Thyroid gland (tissue), 4 donors: ENCODE data around the gene PCGF1. TPM values are rescaled to one million over a fixed set of nuclear protein-coding genes. Genes with fewer than 3 reads are reported as not detected.
A peak's percentile ranks its signal among the peaks of the same experiment; 100 is the strongest.

Experiments
- DNase-seq, 2 donors: peaks; one replicate each; pipeline ENCODE4 v3.0.0-alpha.2; 2019
- H3K27ac ChIP-seq, 3 donors: fragments of 200-600 bp; sonication (generic); 1 replicate in 2 of 3; 2 replicates in 1 of 3; pipeline ENCODE4 v1.5.1; 2016 to 2019; ENCODE audit warnings: mild to moderate bottlenecking in 1 of 3, moderate library complexity in 1 of 3
- H3K27me3 ChIP-seq: fragments of 200-600 bp; sonication (generic); one replicate; pipeline ENCODE4 v1.5.1; 2019
- H3K36me3 ChIP-seq, 2 donors: fragments of 200-600 bp; sonication (generic); one replicate each; pipeline ENCODE4 v1.5.1; 2016 to 2019
- H3K4me1 ChIP-seq, 2 donors: fragments of 200-600 bp; sonication (generic); one replicate each; pipeline ENCODE4 v1.5.1; 2017 to 2019
- H3K4me3 ChIP-seq, 3 donors: fragments of 200-600 bp; sonication (generic); replicated peaks in 1 of 3; 1 replicate in 2 of 3; 2 replicates in 1 of 3; pipeline ENCODE4 v1.5.1; 2016; ENCODE audit warnings: mild to moderate bottlenecking in 1 of 3
- H3K9me3 ChIP-seq: fragments of 200-600 bp; sonication (generic); one replicate; pipeline ENCODE4 v1.5.1; 2017
- POLR2A ChIP-seq, 2 donors: fragments of 450-650 bp; IDR thresholded peaks; one replicate each; pipeline ENCODE4 v1.6.1; 2017; ENCODE audit warnings: antibody characterized with exemption in 2 of 2, mild to moderate bottlenecking in 2 of 2, moderate library complexity in 1 of 2
- WGBS, 2 donors: methylation state at CpG; one replicate each; pipeline ENCODE4 v1.1.5; 2017; 5-methylcytosine and 5-hydroxymethylcytosine counted together
- intact Hi-C: fragments of 100-400 bp; cut with DNase I; formaldehyde crosslinking; loops from one replicate; pipeline ENCODE4 v1.15.1; 2023
- total RNA-seq, 4 donors: library from RNA; depleted of rRNA; stranded (reverse); fragments of >200 nt; gene quantifications; one replicate each; pipeline ENCODE4 v1.2.3, GENCODE V29; 2016
- TF ChIP-seq, protein P1 (sequence below), 6 experiments: fragments of 200-600 bp in 3 of 6; fragments of 450-650 bp in 3 of 6; sonication (generic) in 3 of 6; IDR thresholded peaks; one replicate each; pipeline ENCODE4 v1.5.1; 2016 to 2019; ENCODE audit warnings: antibody characterized with exemption in 6 of 6, mild to moderate bottlenecking in 2 of 6, inconsistent platforms in 1 of 6, moderate library complexity in 1 of 6

Gene PCGF1
- total RNA-seq, 4 donors from 2014 or later, result 11.0 to 25.9 (median 17.1) TPM

DNA sequence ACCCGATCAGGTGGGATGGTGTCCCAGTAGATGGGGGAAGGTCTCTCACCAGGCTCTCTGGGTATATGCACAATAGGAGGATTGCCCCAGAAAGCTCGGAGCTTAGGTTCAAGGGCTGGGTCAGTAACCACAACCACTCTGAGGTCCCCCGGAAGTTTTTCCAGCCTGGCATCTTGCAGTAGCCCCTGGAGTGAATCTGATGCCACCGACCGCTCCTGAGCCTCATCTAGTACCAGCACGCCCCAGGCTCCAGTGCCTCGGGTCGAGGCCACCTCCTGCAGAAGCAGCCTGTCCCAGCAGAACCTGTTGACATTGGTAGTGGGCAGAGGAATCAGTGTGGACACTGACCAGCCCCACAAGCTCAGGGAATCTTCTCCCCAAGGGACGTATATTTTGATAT, 16.5 kb upstream of the PCGF1 start:
- TF ChIP-seq POLR2A (IDR thresholded peaks at IDR 0.05), result no peak
- TF ChIP-seq, protein P1, sequence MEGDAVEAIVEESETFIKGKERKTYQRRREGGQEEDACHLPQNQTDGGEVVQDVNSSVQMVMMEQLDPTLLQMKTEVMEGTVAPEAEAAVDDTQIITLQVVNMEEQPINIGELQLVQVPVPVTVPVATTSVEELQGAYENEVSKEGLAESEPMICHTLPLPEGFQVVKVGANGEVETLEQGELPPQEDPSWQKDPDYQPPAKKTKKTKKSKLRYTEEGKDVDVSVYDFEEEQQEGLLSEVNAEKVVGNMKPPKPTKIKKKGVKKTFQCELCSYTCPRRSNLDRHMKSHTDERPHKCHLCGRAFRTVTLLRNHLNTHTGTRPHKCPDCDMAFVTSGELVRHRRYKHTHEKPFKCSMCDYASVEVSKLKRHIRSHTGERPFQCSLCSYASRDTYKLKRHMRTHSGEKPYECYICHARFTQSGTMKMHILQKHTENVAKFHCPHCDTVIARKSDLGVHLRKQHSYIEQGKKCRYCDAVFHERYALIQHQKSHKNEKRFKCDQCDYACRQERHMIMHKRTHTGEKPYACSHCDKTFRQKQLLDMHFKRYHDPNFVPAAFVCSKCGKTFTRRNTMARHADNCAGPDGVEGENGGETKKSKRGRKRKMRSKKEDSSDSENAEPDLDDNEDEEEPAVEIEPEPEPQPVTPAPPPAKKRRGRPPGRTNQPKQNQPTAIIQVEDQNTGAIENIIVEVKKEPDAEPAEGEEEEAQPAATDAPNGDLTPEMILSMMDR (IDR thresholded peaks at IDR 0.05), result no peak
- H3K9me3 ChIP-seq, result no peaks in the 10 kb centered on the region
- no peak overlapping the region for H3K4me3 ChIP-seq
- 78 to 95% methylated on average over 4 to 9 of the region's 9 CpGs for WGBS, 2 donors
- no peak overlapping the region for H3K27ac ChIP-seq
- H3K36me3 ChIP-seq, result peaks cover 15 to 23% of the 10 kb centered on the region in 2 donors
- no peak for DNase-seq
- peaks cover 10% of the 10 kb centered on the region in 2 donors for H3K4me1 ChIP-seq
- H3K27me3 ChIP-seq, result no peaks in the 10 kb centered on the region
- intact Hi-C loops, result loop anchor here (10.0 kb wide), 1 partner anchor 61 kb away; no protein-coding TSS in a partner anchor

DNA sequence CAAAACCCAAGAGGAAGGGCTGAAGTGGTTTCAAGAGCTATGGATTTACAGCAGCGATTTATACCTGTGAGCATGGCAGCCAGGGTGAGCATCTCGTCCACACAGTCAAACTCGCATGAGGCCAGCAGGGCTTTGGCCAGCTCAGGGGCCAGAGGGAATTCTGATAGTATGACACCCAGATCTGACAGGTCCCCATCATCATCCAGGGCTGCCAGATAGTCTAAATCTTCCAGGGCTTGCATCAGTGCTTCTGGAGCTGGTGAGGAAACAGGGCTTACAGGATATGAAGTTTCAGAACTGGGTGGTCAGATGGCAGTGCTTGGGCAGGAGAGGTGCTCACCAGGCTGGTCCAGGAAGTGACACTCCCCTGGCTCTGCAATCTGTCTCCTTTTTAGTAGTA, 15.0 kb upstream of the PCGF1 start:
- peaks cover 13 to 19% of the 10 kb centered on the region in 2 donors for H3K36me3 ChIP-seq
- no peak for TF ChIP-seq POLR2A (IDR thresholded peaks at IDR 0.05)
- TF ChIP-seq, protein P1 (IDR thresholded peaks at IDR 0.05), result no peak
- H3K4me3 ChIP-seq, result no peak overlapping the region
- peaks cover under 1% of the 10 kb centered on the region for H3K27me3 ChIP-seq
- intact Hi-C loops, result loop anchor here (10.0 kb wide), 1 partner anchor 62 kb away; no protein-coding TSS in a partner anchor
- DNase-seq, result no peak
- no peaks in the 10 kb centered on the region for H3K9me3 ChIP-seq
- 61 to 83% methylated on average over 3 of the region's 3 CpGs for WGBS, 2 donors
- no peaks in the 10 kb centered on the region for H3K4me1 ChIP-seq
- H3K27ac ChIP-seq, result no peak overlapping the region

DNA sequence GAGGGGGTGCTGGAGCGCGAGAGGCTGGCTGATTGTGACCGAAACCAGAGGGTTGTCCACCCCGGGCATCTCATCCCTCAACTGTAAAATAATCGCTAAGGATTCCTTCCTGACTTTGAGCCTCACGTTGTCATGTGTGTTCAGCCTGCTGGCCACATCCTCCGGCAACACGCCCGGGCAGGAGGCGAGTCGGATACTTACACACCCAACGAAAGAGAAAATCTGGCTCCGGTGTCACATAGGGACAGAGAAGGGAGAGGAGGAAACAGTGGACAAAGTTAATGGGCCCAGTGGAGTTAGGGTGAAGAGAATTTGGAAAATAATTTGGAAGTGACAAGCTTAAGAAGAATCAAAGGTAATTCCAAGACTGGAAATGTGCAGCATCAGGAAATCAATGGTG, 9.2 kb upstream of the PCGF1 start:
- H3K4me3 ChIP-seq, result no peak overlapping the region
- no peak for DNase-seq
- intact Hi-C loops, result no loop called here
- H3K9me3 ChIP-seq, result no peaks in the 10 kb centered on the region
- no peaks in the 10 kb centered on the region for H3K36me3 ChIP-seq
- peaks cover 50% of the 10 kb centered on the region for H3K27me3 ChIP-seq
- 63 to 64% methylated on average over 13 of the region's 13 CpGs for WGBS, 2 donors
- peaks cover 7 to 26% of the 10 kb centered on the region in 2 donors for H3K4me1 ChIP-seq
- H3K27ac ChIP-seq, result no peak overlapping the region
- TF ChIP-seq POLR2A (IDR thresholded peaks at IDR 0.05), result no peak
- TF ChIP-seq, protein P1 (IDR thresholded peaks at IDR 0.05), result no peak

DNA sequence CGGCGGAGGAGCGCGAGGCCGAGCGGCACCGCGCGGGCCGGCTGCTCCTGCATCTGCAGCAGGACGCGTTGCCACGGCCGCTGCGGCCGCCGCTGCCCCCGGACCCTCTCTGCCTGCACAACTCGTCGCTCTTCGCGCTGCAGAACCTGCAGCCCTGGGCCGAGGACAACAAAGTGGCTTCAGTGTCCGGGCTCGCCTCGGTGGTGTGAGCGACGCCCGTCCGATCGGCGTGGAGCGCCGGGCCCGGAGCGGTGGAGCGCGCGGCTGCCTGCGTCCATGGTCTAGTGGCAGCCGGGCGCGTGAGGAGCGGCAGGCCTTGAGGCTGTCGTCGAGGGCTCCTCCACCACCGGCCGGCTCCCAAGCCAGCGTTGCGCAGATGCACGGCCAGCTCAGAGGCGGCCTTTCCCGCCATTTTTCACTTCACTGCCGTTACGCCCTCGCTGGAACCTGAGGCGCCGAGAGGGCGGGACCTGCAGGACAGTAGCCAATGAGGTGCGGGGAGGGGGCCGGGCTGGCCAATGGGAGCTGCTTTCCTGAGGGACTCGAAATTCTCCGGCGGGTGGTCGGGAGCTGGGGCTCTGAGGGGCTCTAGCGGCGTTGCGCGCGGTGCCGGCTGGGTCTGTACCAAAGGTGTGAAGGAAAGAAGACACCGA, 8.6 kb upstream of the PCGF1 start:
- Histone ChIP-seq H3K27me3 (peaks cover 53% of the 10 kb centered on the region), H3K9me3 (no peaks in the 10 kb centered on the region), H3K36me3 (no peaks in the 10 kb centered on the region), H3K4me3 (no peak overlapping the region), H3K27ac (no peak overlapping the region), H3K4me1 (peaks cover 7 to 26% of the 10 kb centered on the region in 2 donors)
- intact Hi-C loops, result no loop called here
- no peak for TF ChIP-seq POLR2A (IDR thresholded peaks at IDR 0.05)
- TF ChIP-seq, protein P1 (IDR thresholded peaks at IDR 0.05), result no peak
- 0 to 6% methylated on average over 7 to 40 of the region's 72 CpGs for WGBS, 2 donors
- peak in 1 of 2 donors; percentile 38 for DNase-seq

DNA sequence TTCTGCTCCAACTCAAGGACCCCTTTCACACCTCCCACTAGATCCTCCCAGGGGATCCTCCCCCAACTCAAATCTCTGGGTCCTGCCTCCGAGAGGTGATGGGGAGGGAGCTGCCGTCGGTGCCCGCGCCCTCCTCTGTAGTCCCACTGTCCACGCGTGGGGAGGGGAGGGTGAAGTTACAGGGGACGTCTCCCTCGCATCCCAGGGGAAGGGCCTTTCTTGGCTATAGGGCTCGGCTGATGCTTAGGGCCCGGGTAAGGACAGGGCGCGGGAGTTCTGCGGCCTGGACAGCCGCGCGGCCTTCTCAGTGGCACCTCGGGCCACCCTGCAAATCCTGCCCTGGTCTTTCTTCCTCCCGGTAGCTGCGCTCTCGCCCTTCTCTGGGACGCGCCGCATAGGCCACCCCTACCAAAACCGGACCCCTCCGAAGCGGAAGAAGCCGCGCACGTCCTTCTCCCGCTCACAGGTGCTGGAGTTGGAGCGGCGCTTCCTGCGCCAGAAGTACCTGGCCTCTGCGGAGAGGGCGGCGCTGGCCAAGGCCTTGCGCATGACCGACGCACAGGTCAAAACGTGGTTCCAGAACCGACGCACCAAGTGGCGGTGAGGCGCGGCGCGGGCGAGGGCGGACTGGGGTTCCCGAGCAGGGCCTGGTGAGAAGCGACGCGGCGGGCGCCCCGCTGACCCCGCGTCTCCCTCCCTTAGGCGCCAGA, 7.9 kb upstream of the PCGF1 start:
- H3K27ac ChIP-seq, result no peak overlapping the region
- intact Hi-C loops, result no loop called here
- H3K4me1 ChIP-seq, result peaks cover 7 to 26% of the 10 kb centered on the region in 2 donors
- WGBS, 2 donors, result 5 to 6% methylated on average over 18 to 23 of the region's 60 CpGs
- no peaks in the 10 kb centered on the region for H3K9me3 ChIP-seq
- H3K36me3 ChIP-seq, result no peaks in the 10 kb centered on the region
- peak in 1 of 2 donors; percentile 23 for DNase-seq
- TF ChIP-seq, protein P1 (IDR thresholded peaks at IDR 0.05), result no peak
- no peak for TF ChIP-seq POLR2A (IDR thresholded peaks at IDR 0.05)
- H3K4me3 ChIP-seq, result no peak overlapping the region
- peaks cover 53% of the 10 kb centered on the region for H3K27me3 ChIP-seq
